Type B pancreatic cell (in vitro differentiated cells): Measurements from ENCODE around the gene CYTH1. TPM values are rescaled to one million over a fixed set of nuclear protein-coding genes. Genes with fewer than 3 reads are reported as not detected.
"Not testable (repeated sequence)": the region's sequence is repeated elsewhere in the genome, so short reads cannot be mapped to it uniquely, and the experiment has no call there.

Experiments
- DNase-seq: peaks from one replicate; pipeline ENCODE4 v3.0.0; 2021; ENCODE audit warnings: mixed read lengths; ENCODE audit not compliant: unreplicated experiment; ENCODE audit errors: extremely low spot score
- H3K27ac Mint-ChIP-seq: 2 replicates; pipeline ENCODE4 v1.8.0; 2021; ENCODE audit warnings: mild to moderate bottlenecking, mixed read lengths
- H3K27me3 Mint-ChIP-seq: 2 replicates; pipeline ENCODE4 v1.8.0; 2021; ENCODE audit warnings: mixed read lengths
- H3K36me3 Mint-ChIP-seq: 2 replicates; pipeline ENCODE4 v1.8.0; 2021; ENCODE audit warnings: mixed read lengths
- H3K4me1 Mint-ChIP-seq: one replicate; pipeline ENCODE4 v1.8.0; 2021; ENCODE audit warnings: mixed read lengths; ENCODE audit not compliant: unreplicated experiment
- H3K4me3 Mint-ChIP-seq: 2 replicates; pipeline ENCODE4 v1.8.0; 2021; ENCODE audit warnings: mild to moderate bottlenecking, mixed read lengths
- H3K9me3 Mint-ChIP-seq: 2 replicates; pipeline ENCODE4 v1.8.0; 2021; ENCODE audit warnings: mixed read lengths
- CTCF ChIP-seq: fragments of 200-600 bp; sonication (generic); conservative IDR thresholded peaks from 2 replicates; pipeline ENCODE4 v1.5.0; 2021; ENCODE audit warnings: antibody characterized with exemption, mild to moderate bottlenecking
- total RNA-seq: library from RNA; stranded (reverse); gene quantifications from 2 replicates; pipeline ENCODE4 v1.2.1, GENCODE V29; 2021; ENCODE audit warnings: low replicate concordance

CYTH1 gene
- total RNA-seq, 1 donor from 2014 or later, result 30.3 TPM

- Mint-ChIP-seq H3K4me3 (peak overlapping the region; percentile 92), H3K36me3 (no peaks in the 10 kb centered on the region), H3K4me1 (peaks cover 19% of the 10 kb centered on the region), H3K9me3 (no peaks in the 10 kb centered on the region), H3K27ac (peak overlapping the region; percentile 58), H3K27me3 (no peaks in the 10 kb centered on the region)
- peak; percentile 16 for TF ChIP-seq CTCF
- no peak for DNase-seq
Measured at GRCh38 chr17:78781104-78781892, 775 bp downstream of the CYTH1 start.

DNA sequence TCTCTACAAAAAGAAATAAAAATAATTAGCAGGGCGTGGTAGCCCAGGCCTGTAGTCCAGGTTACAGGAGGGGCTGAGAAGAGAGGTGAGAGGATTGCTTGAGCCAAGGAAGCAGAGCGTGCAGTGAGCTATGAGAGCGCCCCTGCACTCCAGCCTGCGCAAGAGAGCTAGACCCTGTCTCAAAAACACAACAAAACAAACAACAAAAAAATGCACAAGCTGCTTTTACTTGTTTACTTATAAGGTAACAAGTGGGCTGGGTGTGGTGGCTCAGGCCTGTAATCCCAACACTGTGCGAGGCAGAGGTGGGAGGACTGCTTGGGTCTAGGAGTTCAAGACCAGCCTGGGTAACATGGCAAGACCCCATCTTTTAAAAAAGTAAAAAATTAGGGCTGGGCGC, 1.7 kb downstream of the CYTH1 start:
- Mint-ChIP-seq H3K36me3 (no peaks in the 10 kb centered on the region), H3K27me3 (no peaks in the 10 kb centered on the region), H3K4me3 (peak overlapping the region; percentile 83), H3K27ac (peak overlapping the region; percentile 84), H3K4me1 (peaks cover 21% of the 10 kb centered on the region), H3K9me3 (no peaks in the 10 kb centered on the region)
- TF ChIP-seq CTCF, result no peak
- DNase-seq, result no peak

GRCh38 chr17:78779850-78780249, 2.2 kb downstream of the CYTH1 start:
- no peak for TF ChIP-seq CTCF
- DNase-seq, result no peak
- Mint-ChIP-seq H3K27ac (peak overlapping the region; percentile 84), H3K9me3 (no peaks in the 10 kb centered on the region), H3K4me3 (peak overlapping the region; percentile 83), H3K36me3 (no peaks in the 10 kb centered on the region), H3K27me3 (no peaks in the 10 kb centered on the region), H3K4me1 (peaks cover 25% of the 10 kb centered on the region)

GRCh38 chr17:78779286-78779651, 2.8 kb downstream of the CYTH1 start:
- not testable (repeated sequence) for H3K27me3 Mint-ChIP-seq, H3K36me3 Mint-ChIP-seq, DNase-seq, H3K9me3 Mint-ChIP-seq
- Mint-ChIP-seq H3K27ac (peak overlapping the region; percentile 84), H3K4me3 (peak overlapping the region; percentile 83), H3K4me1 (peaks cover 30% of the 10 kb centered on the region)

DNA sequence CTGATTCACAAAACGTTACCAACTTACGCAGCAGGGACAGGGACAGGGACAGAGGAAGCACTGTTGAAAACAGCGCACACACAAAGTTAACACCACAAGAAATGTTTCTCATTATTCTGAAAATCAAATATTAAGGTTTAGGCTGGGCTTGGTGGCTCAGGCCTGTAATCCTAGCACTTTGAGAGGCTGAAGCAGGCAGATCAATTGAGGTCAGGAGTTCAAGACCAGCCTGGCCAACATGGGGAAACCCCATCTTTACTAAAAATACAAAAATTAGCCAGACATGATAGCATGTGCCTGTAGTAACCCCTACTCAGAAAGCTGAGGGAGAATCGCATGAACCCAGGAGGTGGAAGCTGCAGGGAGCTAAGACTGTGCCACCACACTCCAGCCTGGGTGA, 4.2 kb downstream of the CYTH1 start:
- no peak overlapping the region for H3K27ac Mint-ChIP-seq
- no peak overlapping the region for H3K4me3 Mint-ChIP-seq
- TF ChIP-seq CTCF, result no peak
- H3K27me3 Mint-ChIP-seq, result no peaks in the 10 kb centered on the region
- peaks cover 31% of the 10 kb centered on the region for H3K4me1 Mint-ChIP-seq
- no peaks in the 10 kb centered on the region for H3K9me3 Mint-ChIP-seq
- peaks cover 4% of the 10 kb centered on the region for H3K36me3 Mint-ChIP-seq
- DNase-seq, result no peak

- no peak for TF ChIP-seq CTCF
- H3K36me3 Mint-ChIP-seq, result peaks cover 12% of the 10 kb centered on the region
- peak overlapping the region; percentile 67 for H3K27ac Mint-ChIP-seq
- no peak for DNase-seq
- H3K9me3 Mint-ChIP-seq, result no peaks in the 10 kb centered on the region
- H3K4me1 Mint-ChIP-seq, result peaks cover 36% of the 10 kb centered on the region
- H3K4me3 Mint-ChIP-seq, result no peak overlapping the region
- no peaks in the 10 kb centered on the region for H3K27me3 Mint-ChIP-seq
Measured at GRCh38 chr17:78774956-78775571, 7.0 kb downstream of the CYTH1 start.
